GM12878 (cell line): ENCODE measurements around the gene ARHGAP9. TPM values are rescaled to one million over a fixed set of nuclear protein-coding genes. Genes with fewer than 3 reads are reported as not detected.

Experiments
- CHD2 ChIP-seq: IDR thresholded peaks from 2 replicates; pipeline ENCODE4 v1.6.1; 2011; ENCODE audit warnings: low read depth, low read length, improper control_type of control experiment, borderline replicate concordance
- CREM ChIP-seq: IDR thresholded peaks from 2 replicates; pipeline ENCODE4 v1.6.1; 2014; ENCODE audit warnings: antibody characterized with exemption, low read depth
- FOXM1 ChIP-seq: IDR thresholded peaks from 2 replicates; pipeline ENCODE4 v1.6.1; 2012; ENCODE audit warnings: low read depth, mild to moderate bottlenecking, inconsistent platforms, low read length, moderate library complexity
- HDAC6 ChIP-seq: fragments of 200-600 bp; sonication (generic); IDR thresholded peaks from one replicate; pipeline ENCODE4 v1.8.0; 2017; ENCODE audit warnings: antibody characterized with exemption; ENCODE audit not compliant: unreplicated experiment
- KLF5 ChIP-seq: fragments of 450-650 bp; IDR thresholded peaks from 2 replicates; pipeline ENCODE4 v1.6.1; 2014; ENCODE audit warnings: mild to moderate bottlenecking; ENCODE audit not compliant: partially characterized antibody
- PML ChIP-seq: IDR thresholded peaks from 2 replicates; pipeline ENCODE4 v1.6.1; 2012; ENCODE audit warnings: low read length, inconsistent platforms
- RUNX3 ChIP-seq: IDR thresholded peaks from 2 replicates; pipeline ENCODE4 v1.6.1; 2012; ENCODE audit warnings: low read length, inconsistent platforms
- SMAD1 ChIP-seq: fragments of 450-650 bp; IDR thresholded peaks from 2 replicates; pipeline ENCODE4 v1.6.1; 2018; ENCODE audit warnings: mild to moderate bottlenecking, low read depth; ENCODE audit not compliant: partially characterized antibody
- SMAD5 ChIP-seq: IDR thresholded peaks from 2 replicates; pipeline ENCODE4 v1.6.1; 2016; ENCODE audit warnings: antibody characterized with exemption, low read depth
- STAT1 ChIP-seq: fragments of 450-650 bp; conservative IDR thresholded peaks from 2 replicates; pipeline ENCODE4 v1.6.1; 2014; ENCODE audit warnings: antibody characterized with exemption, mild to moderate bottlenecking
- TAF1 ChIP-seq: IDR thresholded peaks from 2 replicates; pipeline ENCODE4 v1.6.1; 2011; ENCODE audit warnings: mild to moderate bottlenecking, low read depth, low read length, borderline replicate concordance
- YBX1 ChIP-seq: fragments of 450-650 bp; IDR thresholded peaks from 2 replicates; pipeline ENCODE4 v1.6.1; 2016; ENCODE audit warnings: antibody characterized with exemption
- ZBED1 ChIP-seq: IDR thresholded peaks from 2 replicates; pipeline ENCODE4 v1.6.1; 2016; ENCODE audit warnings: borderline replicate concordance
- polyA plus RNA-seq, 11 experiments: library from polyadenylated mRNA; depleted of rRNA in 4 of 11; unstranded in 6 of 11; stranded (reverse) in 5 of 11; fragments of >200 nt; fragmentation: Nextera tagmentation in 4 of 11; fragmentation: Illumina TruSeq in 1 of 11; extraction: Ambion mirVana in 4 of 11; extraction: Trizol in 1 of 11; gene quantifications; 1 replicate in 1 of 11; 2 replicates in 10 of 11; pipeline versions ENCODE4 v1.2.1 to v1.2.3, GENCODE V29; 2011 to 2016; ENCODE audit warnings: inconsistent platforms in 2 of 11, missing spikeins in 2 of 11, low read depth in 1 of 11
- total RNA-seq, 4 experiments: library from RNA; depleted of rRNA in 3 of 4; stranded (reverse); fragments of >200 nt in 3 of 4; fragmentation: Illumina TruSeq in 1 of 4; extraction: Trizol in 1 of 4; gene quantifications; 2 replicates each; pipeline versions ENCODE4 v1.2.1 to v1.2.3, GENCODE V29; 2013 to 2021
- TF ChIP-seq, protein P1 (sequence below): fragments of 450-650 bp; IDR thresholded peaks from 2 replicates; pipeline ENCODE4 v1.6.1; 2017; ENCODE audit warnings: mild to moderate bottlenecking, moderate library complexity
- TF ChIP-seq, protein P2 (sequence below): IDR thresholded peaks from 2 replicates; pipeline ENCODE4 v1.6.1; 2012; ENCODE audit warnings: low read depth, low read length, improper control_type of control experiment
- TF ChIP-seq, protein P3 (sequence below): fragments of 450-650 bp; IDR thresholded peaks from 2 replicates; pipeline ENCODE4 v1.6.1; 2018; ENCODE audit warnings: borderline replicate concordance, mild to moderate bottlenecking; ENCODE audit not compliant: partially characterized antibody
- TF ChIP-seq, protein P4 (sequence below): fragments of 450-650 bp; IDR thresholded peaks from 2 replicates; pipeline ENCODE4 v1.6.1; 2017; ENCODE audit warnings: low read depth, mild to moderate bottlenecking, moderate library complexity
- TF ChIP-seq, protein P5 (sequence below): IDR thresholded peaks from 2 replicates; pipeline ENCODE4 v1.6.1; 2012; ENCODE audit warnings: low read length, inconsistent platforms
- TF ChIP-seq, protein P6 (sequence below): fragments of 450-650 bp; IDR thresholded peaks from 2 replicates; pipeline ENCODE4 v1.6.1; 2016; ENCODE audit warnings: mild to moderate bottlenecking

ARHGAP9 gene
- total and polyA plus RNA-seq, 10 of the 15 experiments (the other 5 are each of a cell fraction or from before 2014, with no cell fraction given): 19.5 to 102 (median 76.8) TPM

DNA sequence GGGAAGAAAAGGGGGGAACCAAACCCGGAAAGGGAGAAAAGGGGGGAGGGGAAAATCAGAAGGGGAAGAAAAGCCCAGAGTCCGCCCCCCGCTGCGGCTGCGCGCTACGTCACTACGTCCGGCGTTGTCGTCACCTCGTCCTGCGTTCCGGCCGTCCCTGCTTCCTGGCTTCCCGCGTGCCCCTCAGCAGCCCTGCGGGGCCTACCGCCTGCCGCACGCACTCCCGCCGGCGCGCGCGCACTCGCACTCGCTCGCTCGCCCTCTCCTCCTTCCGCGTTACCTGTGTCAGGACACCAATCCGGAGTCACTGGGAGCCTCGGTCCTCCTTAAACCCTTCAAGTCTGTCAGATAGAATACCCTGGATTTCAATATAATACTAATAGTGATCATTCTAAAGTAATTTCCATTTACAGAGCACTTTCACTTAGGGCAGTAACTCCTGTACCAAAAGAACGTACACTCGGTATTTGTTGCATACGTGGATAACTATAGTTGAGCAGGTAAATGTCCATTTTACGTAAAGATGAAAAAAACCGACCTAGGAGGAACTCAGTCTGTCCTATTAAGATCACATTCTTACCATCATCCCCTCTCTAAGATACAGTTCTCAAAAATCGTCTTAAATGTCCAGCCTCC is 48.6 kb downstream of the ARHGAP9 start, which contains the start of gene R3HDM2 (continued):
- TF ChIP-seq, protein P1, sequence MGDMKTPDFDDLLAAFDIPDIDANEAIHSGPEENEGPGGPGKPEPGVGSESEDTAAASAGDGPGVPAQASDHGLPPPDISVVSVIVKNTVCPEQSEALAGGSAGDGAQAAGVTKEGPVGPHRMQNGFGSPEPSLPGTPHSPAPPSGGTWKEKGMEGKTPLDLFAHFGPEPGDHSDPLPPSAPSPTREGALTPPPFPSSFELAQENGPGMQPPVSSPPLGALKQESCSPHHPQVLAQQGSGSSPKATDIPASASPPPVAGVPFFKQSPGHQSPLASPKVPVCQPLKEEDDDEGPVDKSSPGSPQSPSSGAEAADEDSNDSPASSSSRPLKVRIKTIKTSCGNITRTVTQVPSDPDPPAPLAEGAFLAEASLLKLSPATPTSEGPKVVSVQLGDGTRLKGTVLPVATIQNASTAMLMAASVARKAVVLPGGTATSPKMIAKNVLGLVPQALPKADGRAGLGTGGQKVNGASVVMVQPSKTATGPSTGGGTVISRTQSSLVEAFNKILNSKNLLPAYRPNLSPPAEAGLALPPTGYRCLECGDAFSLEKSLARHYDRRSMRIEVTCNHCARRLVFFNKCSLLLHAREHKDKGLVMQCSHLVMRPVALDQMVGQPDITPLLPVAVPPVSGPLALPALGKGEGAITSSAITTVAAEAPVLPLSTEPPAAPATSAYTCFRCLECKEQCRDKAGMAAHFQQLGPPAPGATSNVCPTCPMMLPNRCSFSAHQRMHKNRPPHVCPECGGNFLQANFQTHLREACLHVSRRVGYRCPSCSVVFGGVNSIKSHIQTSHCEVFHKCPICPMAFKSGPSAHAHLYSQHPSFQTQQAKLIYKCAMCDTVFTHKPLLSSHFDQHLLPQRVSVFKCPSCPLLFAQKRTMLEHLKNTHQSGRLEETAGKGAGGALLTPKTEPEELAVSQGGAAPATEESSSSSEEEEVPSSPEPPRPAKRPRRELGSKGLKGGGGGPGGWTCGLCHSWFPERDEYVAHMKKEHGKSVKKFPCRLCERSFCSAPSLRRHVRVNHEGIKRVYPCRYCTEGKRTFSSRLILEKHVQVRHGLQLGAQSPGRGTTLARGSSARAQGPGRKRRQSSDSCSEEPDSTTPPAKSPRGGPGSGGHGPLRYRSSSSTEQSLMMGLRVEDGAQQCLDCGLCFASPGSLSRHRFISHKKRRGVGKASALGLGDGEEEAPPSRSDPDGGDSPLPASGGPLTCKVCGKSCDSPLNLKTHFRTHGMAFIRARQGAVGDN: peak; percentile 98
- TF ChIP-seq PML (peak; percentile 94), HDAC6 (no peak), SMAD5 (peak; percentile 92), STAT1 (peak; percentile 71; the same call in 1 of the 2 replicates), KLF5 (no peak), FOXM1 (no peak), RUNX3 (peak; percentile 44), CHD2 (peak; percentile 75), ZBED1 (no peak; the same call in 1 of the 2 replicates), SMAD1 (peak; percentile 84), YBX1 (no peak), CREM (peak; percentile 93), TAF1 (peak; percentile 78; the same call in 1 of the 2 replicates)
- TF ChIP-seq, protein P2, sequence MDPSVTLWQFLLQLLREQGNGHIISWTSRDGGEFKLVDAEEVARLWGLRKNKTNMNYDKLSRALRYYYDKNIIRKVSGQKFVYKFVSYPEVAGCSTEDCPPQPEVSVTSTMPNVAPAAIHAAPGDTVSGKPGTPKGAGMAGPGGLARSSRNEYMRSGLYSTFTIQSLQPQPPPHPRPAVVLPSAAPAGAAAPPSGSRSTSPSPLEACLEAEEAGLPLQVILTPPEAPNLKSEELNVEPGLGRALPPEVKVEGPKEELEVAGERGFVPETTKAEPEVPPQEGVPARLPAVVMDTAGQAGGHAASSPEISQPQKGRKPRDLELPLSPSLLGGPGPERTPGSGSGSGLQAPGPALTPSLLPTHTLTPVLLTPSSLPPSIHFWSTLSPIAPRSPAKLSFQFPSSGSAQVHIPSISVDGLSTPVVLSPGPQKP: peak; percentile 9; the same call in 1 of the 2 replicates
- TF ChIP-seq, protein P3, sequence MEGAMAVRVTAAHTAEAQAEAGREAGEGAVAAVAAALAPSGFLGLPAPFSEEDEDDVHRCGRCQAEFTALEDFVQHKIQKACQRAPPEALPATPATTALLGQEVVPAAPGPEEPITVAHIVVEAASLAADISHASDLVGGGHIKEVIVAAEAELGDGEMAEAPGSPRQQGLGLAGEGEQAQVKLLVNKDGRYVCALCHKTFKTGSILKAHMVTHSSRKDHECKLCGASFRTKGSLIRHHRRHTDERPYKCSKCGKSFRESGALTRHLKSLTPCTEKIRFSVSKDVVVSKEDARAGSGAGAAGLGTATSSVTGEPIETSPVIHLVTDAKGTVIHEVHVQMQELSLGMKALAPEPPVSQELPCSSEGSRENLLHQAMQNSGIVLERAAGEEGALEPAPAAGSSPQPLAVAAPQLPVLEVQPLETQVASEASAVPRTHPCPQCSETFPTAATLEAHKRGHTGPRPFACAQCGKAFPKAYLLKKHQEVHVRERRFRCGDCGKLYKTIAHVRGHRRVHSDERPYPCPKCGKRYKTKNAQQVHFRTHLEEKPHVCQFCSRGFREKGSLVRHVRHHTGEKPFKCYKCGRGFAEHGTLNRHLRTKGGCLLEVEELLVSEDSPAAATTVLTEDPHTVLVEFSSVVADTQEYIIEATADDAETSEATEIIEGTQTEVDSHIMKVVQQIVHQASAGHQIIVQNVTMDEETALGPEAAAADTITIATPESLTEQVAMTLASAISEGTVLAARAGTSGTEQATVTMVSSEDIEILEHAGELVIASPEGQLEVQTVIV: peak; percentile 54
- TF ChIP-seq, protein P4, sequence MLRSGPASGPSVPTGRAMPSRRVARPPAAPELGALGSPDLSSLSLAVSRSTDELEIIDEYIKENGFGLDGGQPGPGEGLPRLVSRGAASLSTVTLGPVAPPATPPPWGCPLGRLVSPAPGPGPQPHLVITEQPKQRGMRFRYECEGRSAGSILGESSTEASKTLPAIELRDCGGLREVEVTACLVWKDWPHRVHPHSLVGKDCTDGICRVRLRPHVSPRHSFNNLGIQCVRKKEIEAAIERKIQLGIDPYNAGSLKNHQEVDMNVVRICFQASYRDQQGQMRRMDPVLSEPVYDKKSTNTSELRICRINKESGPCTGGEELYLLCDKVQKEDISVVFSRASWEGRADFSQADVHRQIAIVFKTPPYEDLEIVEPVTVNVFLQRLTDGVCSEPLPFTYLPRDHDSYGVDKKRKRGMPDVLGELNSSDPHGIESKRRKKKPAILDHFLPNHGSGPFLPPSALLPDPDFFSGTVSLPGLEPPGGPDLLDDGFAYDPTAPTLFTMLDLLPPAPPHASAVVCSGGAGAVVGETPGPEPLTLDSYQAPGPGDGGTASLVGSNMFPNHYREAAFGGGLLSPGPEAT: peak; percentile 50; the same call in 1 of the 2 replicates
- TF ChIP-seq, protein P5, sequence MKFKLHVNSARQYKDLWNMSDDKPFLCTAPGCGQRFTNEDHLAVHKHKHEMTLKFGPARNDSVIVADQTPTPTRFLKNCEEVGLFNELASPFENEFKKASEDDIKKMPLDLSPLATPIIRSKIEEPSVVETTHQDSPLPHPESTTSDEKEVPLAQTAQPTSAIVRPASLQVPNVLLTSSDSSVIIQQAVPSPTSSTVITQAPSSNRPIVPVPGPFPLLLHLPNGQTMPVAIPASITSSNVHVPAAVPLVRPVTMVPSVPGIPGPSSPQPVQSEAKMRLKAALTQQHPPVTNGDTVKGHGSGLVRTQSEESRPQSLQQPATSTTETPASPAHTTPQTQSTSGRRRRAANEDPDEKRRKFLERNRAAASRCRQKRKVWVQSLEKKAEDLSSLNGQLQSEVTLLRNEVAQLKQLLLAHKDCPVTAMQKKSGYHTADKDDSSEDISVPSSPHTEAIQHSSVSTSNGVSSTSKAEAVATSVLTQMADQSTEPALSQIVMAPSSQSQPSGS: no peak
- TF ChIP-seq, protein P6, sequence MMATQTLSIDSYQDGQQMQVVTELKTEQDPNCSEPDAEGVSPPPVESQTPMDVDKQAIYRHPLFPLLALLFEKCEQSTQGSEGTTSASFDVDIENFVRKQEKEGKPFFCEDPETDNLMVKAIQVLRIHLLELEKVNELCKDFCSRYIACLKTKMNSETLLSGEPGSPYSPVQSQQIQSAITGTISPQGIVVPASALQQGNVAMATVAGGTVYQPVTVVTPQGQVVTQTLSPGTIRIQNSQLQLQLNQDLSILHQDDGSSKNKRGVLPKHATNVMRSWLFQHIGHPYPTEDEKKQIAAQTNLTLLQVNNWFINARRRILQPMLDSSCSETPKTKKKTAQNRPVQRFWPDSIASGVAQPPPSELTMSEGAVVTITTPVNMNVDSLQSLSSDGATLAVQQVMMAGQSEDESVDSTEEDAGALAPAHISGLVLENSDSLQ: peak; percentile 72
